ENCODE data around the gene STK32C.

GRCh38 chr10:132347211-132347930 lies 39.6 kb upstream of the STK32C start:
- no peak for TF ChIP-seq CTCF (IDR thresholded peaks at IDR 0.05)
- TF ChIP-seq POLR2A (IDR thresholded peaks at IDR 0.05): no peak
- TF ChIP-seq POLR2AphosphoS5 (IDR thresholded peaks at IDR 0.05): no peak

Data from prostate gland (tissue), 2 donors.